NCI-H226 (cell line): Measurements from ENCODE around the gene HMG20B.

Source experiments
- DNase-seq: peaks from one replicate; pipeline ENCODE4 v3.0.0-alpha.2; 2015

HMG20B gene

GRCh38 chr19:3626473-3627350 lies 54.0 kb downstream of the HMG20B start, which contains the start of gene CACTIN:
CACTIN (minus strand) TSS chr19:3626790; CDS start chr19:3626762, 28 bp downstream.
- peak; percentile 96 for DNase-seq

DNA sequence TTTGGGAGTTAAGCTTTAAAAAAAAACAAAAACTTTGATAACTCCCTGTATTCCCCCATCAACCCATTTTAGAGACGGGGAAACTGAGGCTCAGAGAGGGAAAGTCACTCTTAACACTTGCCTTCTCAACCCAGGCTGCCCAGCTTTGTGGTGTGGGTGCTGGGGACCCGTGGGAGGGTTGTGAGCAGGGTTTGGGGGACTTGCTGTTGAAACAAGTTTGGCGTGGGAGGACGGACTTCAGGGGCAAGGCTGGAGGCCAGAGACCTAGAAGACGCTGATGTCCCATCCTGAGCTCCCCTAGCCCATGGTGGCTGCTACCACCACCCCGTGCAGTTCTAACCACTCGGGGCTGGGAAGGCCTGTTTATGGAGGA lies 54.6 kb downstream of the HMG20B start:
- DNase-seq, result no peak
